ENCODE measurements around the gene TOM1L2.

DNA sequence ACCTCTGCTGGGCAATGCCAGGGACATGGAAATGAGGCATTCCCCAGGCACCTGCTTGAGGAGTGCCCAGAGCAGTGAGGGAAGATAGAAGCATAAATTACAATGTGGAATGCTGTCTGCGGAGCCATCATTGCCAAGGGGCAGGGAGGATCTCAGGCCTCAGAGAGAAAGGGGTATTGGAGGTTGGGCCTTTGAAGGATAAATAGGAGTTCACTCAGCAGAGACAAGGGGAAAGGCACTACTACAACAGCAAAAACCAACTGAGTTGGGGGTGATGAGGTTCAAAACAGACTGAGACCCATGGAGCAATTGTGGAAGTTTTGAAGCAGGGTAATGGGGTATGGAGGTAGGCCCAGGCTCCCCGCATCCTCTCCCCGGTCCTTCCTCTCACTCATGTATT, 168.2 kb downstream of the TOM1L2 start:
- TF ChIP-seq, protein P1, sequence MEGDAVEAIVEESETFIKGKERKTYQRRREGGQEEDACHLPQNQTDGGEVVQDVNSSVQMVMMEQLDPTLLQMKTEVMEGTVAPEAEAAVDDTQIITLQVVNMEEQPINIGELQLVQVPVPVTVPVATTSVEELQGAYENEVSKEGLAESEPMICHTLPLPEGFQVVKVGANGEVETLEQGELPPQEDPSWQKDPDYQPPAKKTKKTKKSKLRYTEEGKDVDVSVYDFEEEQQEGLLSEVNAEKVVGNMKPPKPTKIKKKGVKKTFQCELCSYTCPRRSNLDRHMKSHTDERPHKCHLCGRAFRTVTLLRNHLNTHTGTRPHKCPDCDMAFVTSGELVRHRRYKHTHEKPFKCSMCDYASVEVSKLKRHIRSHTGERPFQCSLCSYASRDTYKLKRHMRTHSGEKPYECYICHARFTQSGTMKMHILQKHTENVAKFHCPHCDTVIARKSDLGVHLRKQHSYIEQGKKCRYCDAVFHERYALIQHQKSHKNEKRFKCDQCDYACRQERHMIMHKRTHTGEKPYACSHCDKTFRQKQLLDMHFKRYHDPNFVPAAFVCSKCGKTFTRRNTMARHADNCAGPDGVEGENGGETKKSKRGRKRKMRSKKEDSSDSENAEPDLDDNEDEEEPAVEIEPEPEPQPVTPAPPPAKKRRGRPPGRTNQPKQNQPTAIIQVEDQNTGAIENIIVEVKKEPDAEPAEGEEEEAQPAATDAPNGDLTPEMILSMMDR (IDR thresholded peaks at IDR 0.05), result no peak
- TF ChIP-seq POLR2A (IDR thresholded peaks at IDR 0.05) (no peak), POLR2AphosphoS5 (IDR thresholded peaks at IDR 0.05) (no peak)

All from breast epithelium (tissue), 3 donors.